GM19023 (cell line): ENCODE data around the gene PRND.
"Not testable (repeated sequence)": the region's sequence is repeated elsewhere in the genome, so short reads cannot be mapped to it uniquely, and the experiment has no call there.

ENCODE experiments used
- ATAC-seq: cut with Tn5 transposase; IDR thresholded peaks from one replicate; pipeline ENCODE4 v1.9.1; 2021; ENCODE audit warnings: mild to moderate bottlenecking, moderate library complexity; ENCODE audit not compliant: unreplicated experiment

The PRND gene

GRCh38 chr20:4736875-4737274 lies 15.2 kb downstream of the PRND start:
- ATAC-seq: no peak

- no peak for ATAC-seq
Observed at GRCh38 chr20:4737857-4738627, 16.3 kb downstream of the PRND start.

DNA sequence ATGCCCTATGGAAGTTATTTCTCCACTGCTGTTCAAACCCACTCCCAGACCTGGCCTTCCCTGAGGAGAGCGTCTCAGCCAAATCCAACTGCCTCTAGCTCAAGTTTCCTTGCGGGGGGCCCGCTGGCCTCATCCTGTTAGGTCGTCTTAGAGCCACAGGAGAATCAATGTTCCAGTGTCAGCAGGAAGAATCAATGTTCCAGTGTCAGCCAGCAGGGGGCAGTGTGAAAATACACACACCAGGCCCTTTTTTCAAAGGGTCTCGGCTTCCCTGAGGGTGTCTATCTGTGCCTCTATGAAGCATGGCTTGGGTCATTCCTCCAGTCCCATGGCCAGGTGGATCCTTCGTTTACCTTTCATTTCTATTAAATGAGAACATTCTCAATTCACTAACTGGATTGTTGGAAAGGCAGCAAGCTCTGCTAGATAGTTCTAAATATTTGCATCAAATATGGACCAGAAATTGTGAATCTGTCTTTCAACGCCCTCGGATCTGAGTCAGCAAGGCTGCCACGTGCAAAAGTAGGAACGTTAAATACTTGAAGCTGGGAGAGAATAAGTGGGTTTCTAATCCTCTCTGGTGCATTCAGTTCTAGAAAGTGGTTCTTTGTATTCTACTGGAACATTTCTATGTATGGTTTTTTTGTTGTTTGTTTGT lies 19.2 kb downstream of the PRND start:
- ATAC-seq: no peak

DNA sequence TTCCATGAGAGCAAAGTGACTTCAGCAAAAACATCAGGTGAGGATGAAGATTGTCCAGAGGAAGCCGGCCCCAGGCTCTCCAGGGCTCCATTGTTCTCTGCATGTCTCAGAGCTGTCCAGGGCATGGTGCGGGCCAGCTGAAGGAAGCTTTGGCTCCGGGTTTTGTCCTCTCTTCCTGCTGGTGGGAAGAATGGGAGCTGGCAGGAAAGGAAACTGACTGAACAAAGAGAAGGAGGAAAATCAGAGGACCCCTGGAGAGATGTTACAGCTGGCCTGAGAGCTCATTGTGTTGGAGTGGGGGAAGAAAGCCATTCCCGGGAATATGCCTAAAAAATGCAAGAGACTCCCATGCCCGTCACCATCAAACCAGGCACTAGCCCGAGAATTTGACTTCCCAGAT lies 27.1 kb downstream of the PRND start:
- no peak for ATAC-seq

DNA sequence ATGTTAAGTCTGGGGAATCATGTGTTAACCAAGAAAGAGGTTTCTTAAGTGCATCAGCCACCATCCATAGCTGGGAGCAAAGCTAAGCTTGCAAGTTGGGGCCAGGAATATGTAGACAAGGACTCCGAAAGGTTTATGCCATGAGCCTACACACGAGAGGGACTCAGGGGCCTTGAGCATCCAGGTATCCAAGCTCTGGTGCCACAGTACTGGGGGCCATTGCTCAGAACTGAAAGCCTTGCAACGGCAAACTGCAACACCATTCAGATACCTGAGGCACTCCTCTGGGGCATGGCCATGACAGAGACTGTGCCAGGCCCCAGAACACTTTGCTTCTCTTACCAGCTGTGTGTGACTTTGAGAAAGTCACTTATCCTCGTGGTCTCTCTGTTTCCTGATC lies 27.6 kb downstream of the PRND start:
- no peak for ATAC-seq

- ATAC-seq: no peak
Observed at GRCh38 chr20:4750381-4750780, 28.7 kb downstream of the PRND start.

GRCh38 chr20:4759100-4759884 lies 37.6 kb downstream of the PRND start:
- ATAC-seq: not testable (repeated sequence)

GRCh38 chr20:4763261-4763660 lies 41.6 kb downstream of the PRND start:
- no peak for ATAC-seq

DNA sequence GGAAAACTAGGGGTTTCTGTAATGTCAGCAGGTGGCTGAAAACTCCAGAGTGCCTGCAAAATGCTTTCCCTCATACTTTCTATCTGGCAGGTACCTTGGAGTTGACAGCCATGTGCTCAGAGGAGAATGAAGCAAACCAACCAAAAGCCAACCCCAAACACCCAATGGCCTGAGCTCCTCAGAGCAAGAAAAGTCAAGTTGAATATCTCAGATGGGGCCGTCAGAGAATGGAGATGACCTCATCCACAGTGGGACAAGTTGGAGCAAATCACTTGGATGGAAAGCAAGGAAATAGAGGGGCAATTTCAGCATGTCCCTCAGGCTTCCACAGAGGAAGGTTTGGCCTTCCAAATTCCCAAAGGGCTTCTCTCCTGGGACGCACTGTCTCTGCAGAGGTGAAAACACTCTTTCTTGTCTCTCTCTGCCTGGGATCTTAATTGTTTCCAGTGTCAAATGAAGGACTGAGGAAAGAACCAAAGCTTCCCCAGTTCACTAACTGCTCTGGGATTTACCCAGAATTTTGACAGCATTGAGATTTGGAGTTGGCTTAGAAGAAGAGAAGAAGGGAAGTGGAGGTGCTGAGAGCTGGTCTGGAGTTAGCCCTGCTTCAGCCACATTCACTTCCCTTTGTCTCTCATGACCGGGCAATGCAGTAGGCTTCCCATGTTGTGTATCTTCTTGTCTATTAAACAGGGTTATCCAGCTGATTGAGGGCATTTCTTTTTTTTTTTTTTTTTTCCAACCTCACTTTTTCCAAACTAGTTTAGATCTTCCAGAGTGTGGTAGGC lies 42.2 kb downstream of the PRND start:
- ATAC-seq: no peak

GRCh38 chr20:4764805-4765204 lies 43.1 kb downstream of the PRND start:
- no peak for ATAC-seq

GRCh38 chr20:4765681-4766080 lies 44.0 kb downstream of the PRND start:
- ATAC-seq: no peak

GRCh38 chr20:4766631-4767030 lies 44.9 kb downstream of the PRND start:
- no peak for ATAC-seq

DNA sequence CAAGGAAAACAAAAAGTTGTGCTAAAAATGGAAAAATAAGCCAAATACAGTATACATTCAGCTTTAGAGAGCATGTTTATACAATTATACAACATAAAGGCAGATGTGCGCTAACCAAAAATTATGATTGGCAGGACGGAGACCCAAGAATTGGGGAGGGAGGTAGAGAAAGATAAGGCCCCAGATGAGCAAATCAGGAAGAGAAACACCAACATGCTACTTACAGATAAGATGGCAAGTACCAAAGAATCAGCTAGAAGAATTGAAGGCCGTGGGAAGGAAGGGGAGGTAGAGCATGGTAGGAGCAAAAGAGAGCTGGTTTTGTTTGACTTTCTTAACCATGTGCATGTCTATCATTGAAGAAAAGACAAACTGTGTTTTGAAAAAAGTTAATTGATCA lies 45.4 kb downstream of the PRND start:
- no peak for ATAC-seq

- no peak for ATAC-seq
Observed at GRCh38 chr20:4769328-4769727, 47.6 kb downstream of the PRND start.

DNA sequence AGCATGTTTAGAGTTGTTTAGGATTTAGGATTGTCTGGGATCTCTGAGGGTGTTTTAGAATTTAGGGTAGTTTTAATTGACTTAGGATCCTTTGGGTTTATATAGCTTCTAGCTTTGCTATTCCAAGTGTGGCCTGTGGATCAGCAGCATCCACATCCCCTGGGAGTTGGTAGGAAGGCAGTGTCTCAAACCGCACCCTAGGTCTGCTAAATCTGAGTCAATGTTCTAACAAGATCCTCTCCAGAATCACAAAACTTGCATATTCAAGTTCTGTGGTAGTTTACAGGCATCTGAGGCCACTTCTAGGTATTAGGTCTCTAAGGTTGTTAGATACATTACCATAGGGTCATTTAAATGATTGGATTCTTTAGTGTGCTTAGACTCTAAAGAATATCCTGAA lies 48.3 kb downstream of the PRND start:
- ATAC-seq: no peak

DNA sequence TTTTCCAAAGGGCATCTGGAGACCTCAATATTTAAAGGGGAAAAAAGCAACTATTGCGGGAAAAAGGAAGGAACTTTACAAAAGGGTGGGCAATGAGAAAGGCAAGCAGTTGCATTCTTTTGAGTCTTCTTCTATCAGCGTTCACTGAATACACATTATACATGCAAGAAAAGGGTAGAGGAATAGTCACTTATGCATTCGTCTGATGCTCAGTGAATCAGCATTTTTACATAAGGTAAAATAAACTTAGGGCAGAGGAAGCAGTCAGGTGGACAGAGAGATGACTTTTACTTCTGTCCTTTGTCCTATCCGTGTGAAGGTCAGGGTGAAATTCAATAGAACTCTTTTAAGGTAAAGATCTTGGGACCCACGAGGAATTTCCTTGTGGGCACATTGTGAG lies 49.3 kb downstream of the PRND start:
- ATAC-seq: no peak

GRCh38 chr20:4772132-4772531 lies 50.4 kb downstream of the PRND start:
- no peak for ATAC-seq

- not testable (repeated sequence) for ATAC-seq
Observed at GRCh38 chr20:4773014-4773413, 51.3 kb downstream of the PRND start.

DNA sequence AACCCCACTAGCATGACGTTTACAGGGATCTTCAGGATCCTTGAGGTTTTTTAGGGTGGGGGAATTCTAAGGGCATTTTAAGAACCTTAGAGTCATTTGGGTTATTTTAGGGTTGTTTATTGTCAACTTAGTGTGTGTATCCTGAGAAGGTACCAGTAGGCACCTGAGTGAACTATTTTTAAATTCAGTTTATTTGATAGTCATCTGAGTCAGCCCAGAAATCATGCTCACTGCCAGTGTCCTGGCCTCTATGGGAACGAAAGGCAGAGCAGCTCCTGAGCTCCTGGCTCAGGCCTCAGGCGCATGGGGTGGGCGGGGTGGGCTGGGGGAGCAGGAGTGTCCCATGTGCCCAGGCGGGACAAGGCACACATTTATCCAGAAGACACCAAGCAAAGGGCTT lies 52.0 kb downstream of the PRND start:
- no peak for ATAC-seq

DNA sequence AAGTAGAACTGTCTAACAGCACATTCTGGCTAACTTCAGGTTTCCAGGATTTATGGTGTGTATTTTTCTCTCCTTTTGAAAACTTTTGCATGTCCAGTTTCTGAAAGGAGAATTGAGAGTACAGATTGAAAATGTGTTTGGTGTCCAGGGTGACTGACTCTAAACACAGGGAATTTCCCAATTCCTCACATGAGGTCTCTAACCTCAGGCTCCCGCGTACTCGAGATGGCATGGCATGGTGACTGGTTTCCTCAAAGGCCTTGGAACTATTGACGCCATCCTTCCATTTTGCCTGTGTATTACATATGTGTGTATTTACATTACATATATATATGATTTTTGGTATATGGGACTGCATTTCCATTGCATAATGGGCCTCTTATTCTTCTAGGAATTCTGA lies 52.5 kb downstream of the PRND start:
- no peak for ATAC-seq
